ENCODE data around the gene DYNLT1.

DNA sequence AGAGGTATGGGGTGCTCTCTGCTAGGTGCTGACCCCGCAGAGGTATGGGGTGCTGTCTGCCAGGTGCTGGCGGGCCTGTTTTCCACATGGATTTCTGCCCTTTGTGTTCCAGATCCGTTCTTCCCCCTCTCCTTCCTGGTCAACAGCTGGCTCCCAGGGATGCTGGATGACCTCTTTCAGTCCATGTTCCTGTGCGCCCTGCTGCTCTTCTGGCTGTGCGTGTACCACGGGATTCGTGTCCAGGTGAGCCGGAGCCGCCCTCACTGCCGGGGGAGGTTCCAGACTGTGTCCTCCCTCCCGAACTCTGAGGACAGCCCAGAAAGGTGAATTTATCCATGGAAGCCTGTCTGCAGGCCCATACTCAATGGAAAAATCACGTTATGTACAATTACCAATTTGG, 36.3 kb downstream of the DYNLT1 start:
- TF ChIP-seq, protein P1, sequence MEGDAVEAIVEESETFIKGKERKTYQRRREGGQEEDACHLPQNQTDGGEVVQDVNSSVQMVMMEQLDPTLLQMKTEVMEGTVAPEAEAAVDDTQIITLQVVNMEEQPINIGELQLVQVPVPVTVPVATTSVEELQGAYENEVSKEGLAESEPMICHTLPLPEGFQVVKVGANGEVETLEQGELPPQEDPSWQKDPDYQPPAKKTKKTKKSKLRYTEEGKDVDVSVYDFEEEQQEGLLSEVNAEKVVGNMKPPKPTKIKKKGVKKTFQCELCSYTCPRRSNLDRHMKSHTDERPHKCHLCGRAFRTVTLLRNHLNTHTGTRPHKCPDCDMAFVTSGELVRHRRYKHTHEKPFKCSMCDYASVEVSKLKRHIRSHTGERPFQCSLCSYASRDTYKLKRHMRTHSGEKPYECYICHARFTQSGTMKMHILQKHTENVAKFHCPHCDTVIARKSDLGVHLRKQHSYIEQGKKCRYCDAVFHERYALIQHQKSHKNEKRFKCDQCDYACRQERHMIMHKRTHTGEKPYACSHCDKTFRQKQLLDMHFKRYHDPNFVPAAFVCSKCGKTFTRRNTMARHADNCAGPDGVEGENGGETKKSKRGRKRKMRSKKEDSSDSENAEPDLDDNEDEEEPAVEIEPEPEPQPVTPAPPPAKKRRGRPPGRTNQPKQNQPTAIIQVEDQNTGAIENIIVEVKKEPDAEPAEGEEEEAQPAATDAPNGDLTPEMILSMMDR (IDR thresholded peaks at IDR 0.05): no peak
- no peak for TF ChIP-seq POLR2A (IDR thresholded peaks at IDR 0.05)
- no peak for TF ChIP-seq POLR2AphosphoS5 (IDR thresholded peaks at IDR 0.05)
- TF ChIP-seq EP300 (IDR thresholded peaks at IDR 0.05): no peak

Data from upper lobe of left lung (tissue), 4 donors.